ENCODE measurements around the gene GPR4.

DNA sequence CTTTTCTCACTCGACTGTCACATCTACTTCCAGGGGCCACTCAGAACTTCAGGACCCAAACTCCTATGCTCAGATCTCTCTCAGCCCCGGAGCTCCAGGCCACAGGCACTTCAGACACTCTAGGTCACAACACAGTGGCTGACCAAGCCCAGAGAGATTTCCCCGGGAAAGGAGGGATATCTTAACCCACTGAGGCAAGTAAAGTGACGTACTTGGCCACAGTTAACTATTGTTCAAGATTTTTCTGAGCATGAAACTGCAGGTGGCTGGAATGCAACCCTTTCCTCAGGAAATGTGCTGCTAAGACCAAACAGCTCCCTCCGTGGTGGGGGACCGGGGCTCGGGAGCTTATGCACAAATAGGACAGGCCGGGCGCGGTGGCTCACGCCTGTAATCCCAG is 41.3 kb downstream of the GPR4 start:
- TF ChIP-seq TAF1 (IDR thresholded peaks at IDR 0.05; ENCODE audit: borderline replicate concordance, insufficient read depth, low read length) (no peak), POLR2AphosphoS5 (IDR thresholded peaks at IDR 0.05; ENCODE audit: low read depth, low read length) (no peak)
- TF ChIP-seq, protein P1, sequence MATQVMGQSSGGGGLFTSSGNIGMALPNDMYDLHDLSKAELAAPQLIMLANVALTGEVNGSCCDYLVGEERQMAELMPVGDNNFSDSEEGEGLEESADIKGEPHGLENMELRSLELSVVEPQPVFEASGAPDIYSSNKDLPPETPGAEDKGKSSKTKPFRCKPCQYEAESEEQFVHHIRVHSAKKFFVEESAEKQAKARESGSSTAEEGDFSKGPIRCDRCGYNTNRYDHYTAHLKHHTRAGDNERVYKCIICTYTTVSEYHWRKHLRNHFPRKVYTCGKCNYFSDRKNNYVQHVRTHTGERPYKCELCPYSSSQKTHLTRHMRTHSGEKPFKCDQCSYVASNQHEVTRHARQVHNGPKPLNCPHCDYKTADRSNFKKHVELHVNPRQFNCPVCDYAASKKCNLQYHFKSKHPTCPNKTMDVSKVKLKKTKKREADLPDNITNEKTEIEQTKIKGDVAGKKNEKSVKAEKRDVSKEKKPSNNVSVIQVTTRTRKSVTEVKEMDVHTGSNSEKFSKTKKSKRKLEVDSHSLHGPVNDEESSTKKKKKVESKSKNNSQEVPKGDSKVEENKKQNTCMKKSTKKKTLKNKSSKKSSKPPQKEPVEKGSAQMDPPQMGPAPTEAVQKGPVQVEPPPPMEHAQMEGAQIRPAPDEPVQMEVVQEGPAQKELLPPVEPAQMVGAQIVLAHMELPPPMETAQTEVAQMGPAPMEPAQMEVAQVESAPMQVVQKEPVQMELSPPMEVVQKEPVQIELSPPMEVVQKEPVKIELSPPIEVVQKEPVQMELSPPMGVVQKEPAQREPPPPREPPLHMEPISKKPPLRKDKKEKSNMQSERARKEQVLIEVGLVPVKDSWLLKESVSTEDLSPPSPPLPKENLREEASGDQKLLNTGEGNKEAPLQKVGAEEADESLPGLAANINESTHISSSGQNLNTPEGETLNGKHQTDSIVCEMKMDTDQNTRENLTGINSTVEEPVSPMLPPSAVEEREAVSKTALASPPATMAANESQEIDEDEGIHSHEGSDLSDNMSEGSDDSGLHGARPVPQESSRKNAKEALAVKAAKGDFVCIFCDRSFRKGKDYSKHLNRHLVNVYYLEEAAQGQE (IDR thresholded peaks at IDR 0.05; ENCODE audit: insufficient read depth in 1 of 2, low read depth in 2 of 2, low read length in 2 of 2) = no peak
